SKM-1 (cell line): ENCODE data around the gene ANKRD33B.
A peak's percentile ranks its signal among the peaks of the same experiment; 100 is the strongest.
"Not testable (repeated sequence)": the region's sequence is repeated elsewhere in the genome, so short reads cannot be mapped to it uniquely, and the experiment has no call there.

ENCODE experiments used
- DNase-seq: peaks from one replicate; lab custom pipeline; 2025; ENCODE audit not compliant: unreplicated experiment; lab: John Stamatoyannopoulos, UW

Gene ANKRD33B

DNA sequence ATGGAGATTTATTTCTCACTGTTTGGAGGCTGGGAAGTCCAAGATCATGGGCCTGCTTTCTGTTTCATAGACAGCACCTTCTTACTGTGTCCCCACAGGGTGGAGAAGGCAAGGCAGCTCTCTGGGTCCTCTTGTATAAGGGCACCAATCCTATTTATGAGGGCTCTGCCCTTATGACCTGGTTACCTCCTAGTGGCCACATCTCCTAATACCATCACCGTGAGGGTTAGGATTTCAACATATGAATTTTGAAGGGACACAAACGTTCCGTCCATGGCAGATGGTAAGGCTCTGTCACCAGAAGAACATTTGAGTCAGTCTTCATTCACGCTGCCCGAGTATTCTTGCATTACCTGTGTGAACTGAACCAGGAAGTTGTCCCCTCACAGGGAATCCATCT, 48.4 kb downstream of the ANKRD33B start:
- no peak for DNase-seq

GRCh38 chr5:10615693-10616092, 51.8 kb downstream of the ANKRD33B start:
- DNase-seq: no peak

GRCh38 chr5:10617103-10617502, 53.2 kb downstream of the ANKRD33B start:
- DNase-seq: no peak

GRCh38 chr5:10618311-10618710, 54.4 kb downstream of the ANKRD33B start:
- no peak for DNase-seq

GRCh38 chr5:10619649-10620048, 55.8 kb downstream of the ANKRD33B start:
- DNase-seq: no peak

DNA sequence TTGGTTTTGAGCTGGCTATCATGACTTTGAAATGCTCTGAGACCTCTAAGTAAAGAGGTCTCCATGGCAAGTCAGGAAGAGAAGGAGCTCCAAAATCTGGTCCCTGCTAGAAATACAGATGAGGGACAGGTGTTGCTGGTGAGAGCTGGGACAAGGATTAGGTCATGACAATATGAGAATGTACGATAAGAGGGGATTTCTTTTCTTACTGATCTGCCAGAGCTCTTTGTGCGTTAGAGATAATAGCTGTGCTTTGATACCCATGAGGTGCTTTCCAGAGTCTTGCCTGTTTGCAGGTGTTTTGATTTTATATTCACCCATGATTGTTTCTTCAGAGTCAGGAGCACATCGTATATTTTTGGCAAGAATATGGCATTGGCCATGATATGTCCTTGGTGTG, 56.5 kb downstream of the ANKRD33B start:
- DNase-seq: no peak

GRCh38 chr5:10621832-10622231, 58.0 kb downstream of the ANKRD33B start:
- peak; percentile 31 for DNase-seq

DNA sequence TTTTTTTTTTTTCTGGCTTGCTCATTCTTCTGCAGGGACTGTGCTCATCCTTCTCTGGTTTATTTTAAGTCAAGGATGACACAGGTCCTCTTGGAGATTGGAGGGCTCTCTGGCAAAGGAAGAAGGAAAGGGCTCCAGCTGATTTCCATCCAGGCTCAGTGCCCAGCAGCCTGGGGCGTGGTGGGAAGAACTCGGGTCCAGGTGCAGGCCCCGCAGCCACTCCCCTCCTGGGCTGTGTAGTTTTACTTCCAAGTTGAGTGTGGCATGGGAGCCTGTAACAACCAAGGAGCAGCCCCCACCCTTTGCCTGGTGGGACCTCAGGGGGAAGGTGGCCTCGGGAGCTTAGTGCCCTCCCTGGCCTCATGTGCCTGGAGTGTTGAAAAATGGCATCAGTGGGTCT, 58.9 kb downstream of the ANKRD33B start:
- DNase-seq: no peak

DNA sequence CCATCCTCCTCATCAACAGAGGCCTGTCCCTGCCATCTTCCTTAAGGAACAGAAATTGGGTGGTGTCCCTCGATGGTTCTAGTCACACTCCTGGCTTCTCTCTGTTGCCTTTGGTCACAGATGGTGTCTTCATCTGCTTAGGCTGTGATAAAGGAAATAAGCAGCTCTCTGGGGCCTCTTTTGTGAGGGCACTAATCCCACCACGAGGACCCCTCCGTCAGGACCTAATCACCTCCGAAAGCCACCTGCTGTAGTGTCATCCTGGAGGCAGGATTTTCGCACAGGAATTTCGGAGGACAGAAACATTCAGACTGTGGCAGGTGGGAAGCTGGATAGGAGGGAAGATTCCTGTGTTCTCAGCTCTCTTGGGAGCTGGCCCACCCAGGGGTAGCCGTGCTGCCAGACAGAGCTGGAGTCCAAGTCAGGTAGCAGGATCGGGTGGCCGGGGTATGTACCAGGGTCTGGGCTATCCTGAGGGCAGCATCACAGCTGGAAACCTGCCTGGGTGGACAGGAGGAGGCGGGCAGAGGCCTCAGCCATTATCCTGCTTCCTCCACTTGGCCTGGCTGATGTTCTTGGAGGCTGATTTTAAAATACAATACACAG, 59.5 kb downstream of the ANKRD33B start:
- DNase-seq: no peak

DNA sequence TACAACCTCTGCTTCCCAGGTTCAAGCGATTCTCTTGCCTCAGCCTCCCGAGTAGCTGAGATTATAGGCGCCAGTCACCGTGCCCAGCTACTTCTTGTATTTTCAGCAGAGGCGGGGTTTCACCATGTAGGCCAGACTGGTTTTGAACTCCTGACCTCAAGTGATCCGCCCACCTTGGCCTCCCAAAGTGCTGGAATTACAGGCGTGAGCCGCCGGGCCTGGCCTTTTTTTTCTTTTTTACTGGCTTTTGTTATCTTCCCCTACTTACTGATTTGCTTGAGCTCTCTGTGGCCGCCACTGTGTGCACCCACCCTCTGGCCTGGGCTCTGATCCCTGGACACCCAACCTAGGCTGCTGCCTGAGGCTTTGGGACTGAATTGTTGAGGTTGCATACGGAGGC, 60.3 kb downstream of the ANKRD33B start:
- no peak for DNase-seq

DNA sequence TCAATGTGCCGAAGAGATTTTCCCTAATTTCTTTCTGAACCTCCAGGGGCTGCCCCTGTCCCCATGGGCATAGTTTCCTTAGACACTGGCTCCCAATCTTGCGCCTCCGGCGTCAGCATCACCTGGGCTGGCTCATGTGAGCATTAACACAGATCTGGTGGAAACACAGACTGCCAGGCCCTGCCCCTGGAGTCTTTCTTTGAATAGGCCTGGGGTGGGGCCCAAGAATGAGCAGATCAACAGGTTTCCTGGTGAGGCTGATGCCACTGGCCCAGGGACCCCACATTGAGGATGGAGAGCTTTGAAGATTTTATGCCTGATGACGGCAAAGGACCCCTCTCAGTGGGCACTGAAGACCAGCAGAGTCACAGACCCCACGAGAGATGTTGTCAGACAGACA, 60.8 kb downstream of the ANKRD33B start:
- no peak for DNase-seq

DNA sequence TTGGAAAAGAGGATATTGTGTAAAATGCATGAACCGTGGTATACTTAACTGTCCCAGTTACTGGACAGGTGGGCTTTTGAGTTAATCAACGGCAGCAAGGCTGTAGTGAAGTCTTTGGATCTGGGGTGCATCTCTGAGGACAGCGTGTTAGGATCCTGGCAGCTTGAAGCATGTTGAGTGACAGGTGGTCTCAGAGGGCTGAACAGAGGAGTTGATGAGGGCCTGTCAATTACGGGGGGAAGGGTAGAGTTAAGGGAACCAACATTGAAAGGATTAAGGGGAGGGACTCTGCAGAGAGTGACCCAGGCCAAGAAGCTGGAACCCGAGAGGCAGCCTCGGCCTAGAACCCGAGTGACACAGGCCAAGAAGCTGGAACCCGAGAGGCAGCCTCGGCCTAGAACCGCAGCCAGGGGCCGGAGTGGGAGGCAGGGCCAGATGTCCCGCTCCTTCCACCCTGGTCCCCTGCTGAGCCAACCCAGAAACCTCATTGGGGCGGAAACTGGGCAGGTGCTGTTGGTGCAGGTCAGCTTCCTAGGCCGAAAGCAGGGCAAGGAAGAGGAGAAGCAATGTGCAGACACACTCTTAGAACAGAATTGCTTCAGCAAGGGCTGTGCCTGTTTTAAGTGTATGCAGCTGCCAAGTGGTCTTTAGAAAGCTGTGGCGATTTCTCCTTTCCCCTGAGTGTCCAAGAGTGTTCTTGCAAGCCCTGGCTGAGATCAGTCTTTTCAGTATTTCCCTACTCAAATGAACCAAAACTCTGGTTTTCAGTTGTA, 62.0 kb downstream of the ANKRD33B start:
- no peak for DNase-seq

GRCh38 chr5:10626473-10627013, 62.7 kb downstream of the ANKRD33B start:
- DNase-seq: peak; percentile 88

DNA sequence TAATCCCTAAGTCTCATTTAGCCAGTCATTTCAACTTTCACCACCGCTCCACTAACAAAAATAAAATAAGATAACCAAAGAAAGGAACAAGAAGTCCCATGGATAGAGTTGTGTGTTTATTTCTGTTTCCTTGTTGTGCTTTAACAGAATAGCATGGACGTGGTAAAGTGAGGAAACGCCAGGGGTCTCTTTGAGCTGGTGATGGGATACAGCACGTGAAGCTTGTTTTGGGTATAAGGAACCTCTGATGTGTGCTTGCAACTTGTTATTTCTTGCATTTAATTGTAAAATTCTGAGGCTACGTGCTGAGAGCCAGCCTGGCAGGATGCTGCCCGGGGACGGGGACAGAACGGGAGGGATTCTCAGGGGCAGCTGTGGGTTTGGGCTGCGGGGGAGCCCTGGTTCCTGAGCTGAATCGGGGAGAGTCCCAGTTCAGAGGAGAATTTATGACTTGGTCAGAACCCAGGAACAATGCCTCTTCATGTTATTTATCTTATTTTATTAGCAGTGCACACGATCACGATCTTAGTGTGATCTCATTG, 63.4 kb downstream of the ANKRD33B start:
- no peak for DNase-seq

DNA sequence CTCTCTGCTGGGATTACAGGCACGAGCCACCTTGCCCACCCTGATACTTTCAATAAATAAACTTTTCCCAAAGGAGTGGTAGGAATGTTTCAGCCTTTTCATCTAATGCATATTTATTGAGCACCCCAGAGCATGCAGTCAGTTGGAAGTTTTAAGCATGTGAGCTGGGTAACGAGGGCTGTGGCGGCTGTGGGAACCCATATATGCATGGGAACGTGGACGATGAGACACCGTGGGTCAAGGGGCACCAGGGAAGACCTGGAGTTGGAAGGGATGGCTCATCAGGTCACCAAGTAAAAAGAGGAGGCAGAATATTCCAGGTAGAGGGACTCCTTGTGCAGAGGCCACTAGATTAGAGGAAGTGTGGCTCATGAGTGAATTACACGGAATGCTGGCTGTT, 64.7 kb downstream of the ANKRD33B start:
- no peak for DNase-seq

GRCh38 chr5:10629682-10630081, 65.8 kb downstream of the ANKRD33B start:
- no peak for DNase-seq

GRCh38 chr5:10630126-10630525, 66.3 kb downstream of the ANKRD33B start:
- DNase-seq: no peak

DNA sequence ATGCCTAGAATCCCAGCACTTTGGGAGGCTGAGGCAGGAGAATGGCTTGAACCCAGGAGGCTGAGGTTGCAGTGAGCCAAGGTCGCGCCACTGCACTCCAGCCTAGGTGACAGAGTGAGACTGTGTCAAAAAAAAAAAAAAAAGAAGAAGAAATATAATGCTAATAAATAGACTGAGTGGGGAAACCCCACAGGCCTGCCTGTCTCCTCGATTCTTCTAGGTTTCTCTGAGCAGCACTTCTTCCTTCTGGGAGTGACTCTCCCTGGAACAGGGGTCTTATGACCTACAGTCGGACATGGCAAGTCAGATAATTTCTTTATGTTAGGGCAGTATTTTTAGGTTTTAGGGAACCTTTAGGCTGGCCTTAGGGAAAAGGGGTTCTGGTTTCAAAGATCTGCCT, 66.9 kb downstream of the ANKRD33B start:
- DNase-seq: not testable (repeated sequence)

GRCh38 chr5:10631316-10631996, 67.6 kb downstream of the ANKRD33B start:
- DNase-seq: no peak

DNA sequence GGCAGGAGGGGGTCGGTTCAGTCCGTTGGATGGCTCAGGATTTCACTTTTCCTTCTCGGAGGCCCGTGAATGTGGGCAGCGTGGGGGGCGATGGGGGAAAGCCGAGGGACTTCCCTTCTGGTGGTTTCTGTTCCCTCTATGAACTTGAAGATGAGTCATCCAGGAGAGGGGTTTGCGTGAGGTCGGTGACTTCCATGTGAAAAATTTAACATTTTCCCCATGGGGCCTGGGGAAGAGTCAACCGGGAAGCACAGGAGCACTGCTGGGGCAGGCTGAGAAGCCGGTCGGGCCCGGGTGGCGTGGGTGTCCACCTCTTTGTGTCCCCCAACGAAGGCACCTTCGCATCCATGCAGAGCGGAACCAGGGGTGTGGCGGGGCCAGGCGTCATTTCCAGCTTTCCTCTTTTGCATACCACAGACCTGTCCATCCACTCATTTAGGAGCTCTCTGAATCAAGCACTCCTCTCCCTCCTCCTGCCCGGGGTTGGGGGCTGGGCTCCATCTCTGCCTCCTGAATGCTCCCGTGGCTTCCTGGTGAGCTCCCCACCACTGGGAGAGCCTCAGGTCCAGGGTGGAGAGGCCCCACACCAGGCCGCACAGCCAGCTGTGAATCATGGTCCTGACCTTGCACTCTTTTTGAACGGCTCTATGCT, 68.4 kb downstream of the ANKRD33B start:
- peak; percentile 43 for DNase-seq
